Psoas muscle (tissue), 8 donors: ENCODE data around the gene LTB4R. TPM values are rescaled to one million over a fixed set of nuclear protein-coding genes. Genes with fewer than 3 reads are reported as not detected.

ENCODE experiments used
- ATAC-seq, 4 donors: fragments of 200-7000 bp; cut with Tn5 transposase; one replicate each; pipeline ENCODE4 v1.9.1; 2020; ENCODE audit warnings: moderate library complexity in 3 of 4, mild to moderate bottlenecking in 2 of 4
- DNase-seq, 2 donors: peaks; one replicate each; pipeline ENCODE4 v3.0.0-alpha.2; 2020
- H3K27ac ChIP-seq: fragments of 200-600 bp; one replicate; pipeline ENCODE4 v1.8.0; 2022
- H3K27me3 ChIP-seq, 3 donors: fragments of 200-600 bp in 1 of 3; one replicate each; pipeline versions ENCODE4 v1.6.1 to v1.8.0; 2013 to 2022; ENCODE audit warnings: low read length in 2 of 3, mild to moderate bottlenecking in 2 of 3, moderate library complexity in 1 of 3; ENCODE audit not compliant: insufficient read depth in 3 of 3
- H3K36me3 ChIP-seq, 2 donors: fragments of 200-600 bp in 1 of 2; one replicate each; pipeline versions ENCODE4 v1.6.1 to v1.8.0; 2013 to 2022; ENCODE audit warnings: low read depth in 1 of 2, mild to moderate bottlenecking in 1 of 2, moderate library complexity in 1 of 2; ENCODE audit not compliant: insufficient read depth in 1 of 2
- H3K4me1 ChIP-seq: fragments of 200-600 bp; one replicate; pipeline ENCODE4 v1.8.0; 2022
- H3K4me3 ChIP-seq: fragments of 200-600 bp; one replicate; pipeline ENCODE4 v1.8.0; 2022; ENCODE audit warnings: mild to moderate bottlenecking
- H3K9me3 ChIP-seq: fragments of 200-600 bp; one replicate; pipeline ENCODE4 v1.8.0; 2022
- CTCF ChIP-seq: fragments of 200-600 bp; IDR thresholded peaks from one replicate; pipeline ENCODE4 v1.8.0; 2022; ENCODE audit warnings: antibody characterized with exemption
- WGBS, 3 donors: extraction: QIAGEN DNeasy Blood & Tissue Kit; methylation state at CpG; one replicate each; pipeline versions ENCODE4 v1.1.6 to v1.1.7; 2013; 5-methylcytosine and 5-hydroxymethylcytosine counted together
- intact Hi-C, 2 donors: fragments of 100-400 bp; cut with DNase I; formaldehyde crosslinking; loops; one replicate each; pipeline versions ENCODE4 v1.11.0 to v1.14.2; 2022
- polyA plus RNA-seq, 3 donors: library from polyadenylated mRNA; stranded (reverse); fragments of 200-250 nt; gene quantifications; one replicate each; pipeline ENCODE4 v1.2.3, GENCODE V29; 2013
- total RNA-seq, 4 donors: library from RNA; stranded (reverse); fragmentation: NEBNext Ultra II Directional in 2 of 4; extraction: Animal tissue kit (Norgen Biotek cat#: 25700) in 2 of 4; gene quantifications; one replicate each; pipeline versions ENCODE4 v1.2.1 to v1.2.4, GENCODE V29; 2021 to 2023
- donor health status: healthy with polysubstance abuse.
- donor health status: DM: no; HTN: no; CAD: no; lungs with moderate emphysema.
- donor health status: Bipolar disorder and iron deficiency.
- donor health status: healthy.
- donor health status: DM: yes; HTN: yes; CAD: no.
- donor health status: DM: no; HTN: no; CAD: no.
- donor health status: DM: no; HTN: no; CAD: no.
- donor health status: DM: yes; HTN: yes; CAD: no.

Gene LTB4R
- total and polyA plus RNA-seq, 7 donors = 0.35 to 2.1 (median 1.9) TPM

- Histone ChIP-seq H3K27ac (no peak overlapping the region), H3K9me3 (no peaks in the 10 kb centered on the region), H3K4me3 (no peak overlapping the region), H3K36me3 (no peaks in the 10 kb centered on the region), H3K27me3 (no peaks in the 10 kb centered on the region), H3K4me1 (no peaks in the 10 kb centered on the region)
- TF ChIP-seq CTCF = no peak
- ATAC-seq (no peak), DNase-seq (no peak)
- intact Hi-C loops = no loop called here
- 78 to 90% (median 79%) methylated on average over 5 to 7 of the region's 7 CpGs for WGBS, 3 donors
These were observed 29.7 kb upstream of the LTB4R start for GRCh38 chr14:24281636-24282035.

- no peaks in the 10 kb centered on the region for H3K4me1 ChIP-seq
- no peak overlapping the region for H3K27ac ChIP-seq
- H3K36me3 ChIP-seq = no peaks in the 10 kb centered on the region
- intact Hi-C loops = no loop called here
- no peak overlapping the region for H3K4me3 ChIP-seq
- TF ChIP-seq CTCF = no peak
- ATAC-seq = no peak
- no peaks in the 10 kb centered on the region for H3K9me3 ChIP-seq
- no peak for DNase-seq
- no peaks in the 10 kb centered on the region for H3K27me3 ChIP-seq
- 53 to 60% (median 56%) methylated on average over 3 of the region's 3 CpGs for WGBS, 3 donors
These were observed 28.6 kb upstream of the LTB4R start for GRCh38 chr14:24282736-24283135.

- intact Hi-C loops = no loop called here
These were observed 27.4 kb upstream of the LTB4R start for GRCh38 chr14:24283796-24284460.

GRCh38 chr14:24284501-24285035, 26.7 kb upstream of the LTB4R start:
- peaks cover 0 to 4% of the 10 kb centered on the region in 2 donors for H3K36me3 ChIP-seq
- no peaks in the 10 kb centered on the region for H3K9me3 ChIP-seq
- intact Hi-C loops = no loop called here
- ATAC-seq (no peak), DNase-seq (no peak)
- no peak overlapping the region for H3K4me3 ChIP-seq
- TF ChIP-seq CTCF = no peak
- H3K27me3 ChIP-seq = no peaks in the 10 kb centered on the region
- WGBS, 3 donors = 39 to 50% (median 46%) methylated on average over 10 to 11 of the region's 11 CpGs
- H3K4me1 ChIP-seq = no peaks in the 10 kb centered on the region
- no peak overlapping the region for H3K27ac ChIP-seq

More at GRCh38 chr14:24283796-24284460, 27.4 kb upstream of the LTB4R start:
- Histone ChIP-seq H3K27ac (no peak overlapping the region), H3K9me3 (no peaks in the 10 kb centered on the region), H3K4me1 (no peaks in the 10 kb centered on the region), H3K27me3 (no peaks in the 10 kb centered on the region), H3K4me3 (no peak overlapping the region), H3K36me3 (no peaks in the 10 kb centered on the region)
- WGBS, 3 donors = 82 to 83% (median 83%) methylated on average over 5 of the region's 5 CpGs
- ATAC-seq = no peak
- no peak for DNase-seq
- TF ChIP-seq CTCF = no peak

GRCh38 chr14:24285351-24285750, 26.0 kb upstream of the LTB4R start:
- no peak overlapping the region for H3K4me3 ChIP-seq
- peaks cover 0 to 12% of the 10 kb centered on the region in 2 donors for H3K36me3 ChIP-seq
- H3K27me3 ChIP-seq = no peaks in the 10 kb centered on the region
- no peak for TF ChIP-seq CTCF
- H3K27ac ChIP-seq = no peak overlapping the region
- DNase-seq (no peak), ATAC-seq (no peak)
- H3K4me1 ChIP-seq = no peaks in the 10 kb centered on the region
- H3K9me3 ChIP-seq = no peaks in the 10 kb centered on the region
- intact Hi-C loops = no loop called here
- WGBS, 3 donors = 73 to 78% (median 75%) methylated on average over 4 of the region's 4 CpGs
